Right atrium auricular region (tissue), 2 donors: Measurements from ENCODE around the gene SLC1A7. TPM values are rescaled to one million over a fixed set of nuclear protein-coding genes. Genes with fewer than 3 reads are reported as not detected.

Experiments
- DNase-seq: peaks from one replicate; pipeline ENCODE4 v3.0.0-alpha.2; 2019; ENCODE audit warnings: low spot score
- H3K27ac ChIP-seq, 2 donors: fragments of 200-600 bp; sonication (generic); 1 replicate in 1 of 2; 2 replicates in 1 of 2; pipeline ENCODE4 v1.5.1; 2016 to 2019
- H3K27me3 ChIP-seq, 2 donors: fragments of 200-600 bp; sonication (generic); one replicate each; pipeline versions ENCODE4 v1.5.1 to v1.6.0; 2017 to 2019
- H3K36me3 ChIP-seq: fragments of 200-600 bp; sonication (generic); one replicate; pipeline ENCODE4 v1.5.1; 2016
- H3K4me1 ChIP-seq, 2 donors: fragments of 200-600 bp; sonication (generic); one replicate each; pipeline versions ENCODE4 v1.5.1 to v1.6.0; 2017 to 2019
- H3K4me3 ChIP-seq, 2 donors: fragments of 200-600 bp; sonication (generic); 1 replicate in 1 of 2; 2 replicates in 1 of 2; pipeline ENCODE4 v1.5.1; 2017 to 2019; ENCODE audit warnings: mild to moderate bottlenecking in 1 of 2, moderate library complexity in 1 of 2
- H3K9me3 ChIP-seq, 2 donors: fragments of 200-600 bp; sonication (generic); one replicate each; pipeline ENCODE4 v1.5.1; 2019
- total RNA-seq, 2 donors: library from RNA; depleted of rRNA; stranded (reverse); fragments of >200 nt; gene quantifications; one replicate each; pipeline ENCODE4 v1.1.0, GENCODE V29; 2016
- TF ChIP-seq, protein P1 (sequence below), 2 donors: fragments of 200-600 bp; sonication (generic); IDR thresholded peaks; one replicate each; pipeline ENCODE4 v1.5.1; 2019; ENCODE audit warnings: antibody characterized with exemption in 2 of 2

SLC1A7 gene
- total RNA-seq, 2 donors from 2014 or later = 0.56 to 0.71 TPM

DNA sequence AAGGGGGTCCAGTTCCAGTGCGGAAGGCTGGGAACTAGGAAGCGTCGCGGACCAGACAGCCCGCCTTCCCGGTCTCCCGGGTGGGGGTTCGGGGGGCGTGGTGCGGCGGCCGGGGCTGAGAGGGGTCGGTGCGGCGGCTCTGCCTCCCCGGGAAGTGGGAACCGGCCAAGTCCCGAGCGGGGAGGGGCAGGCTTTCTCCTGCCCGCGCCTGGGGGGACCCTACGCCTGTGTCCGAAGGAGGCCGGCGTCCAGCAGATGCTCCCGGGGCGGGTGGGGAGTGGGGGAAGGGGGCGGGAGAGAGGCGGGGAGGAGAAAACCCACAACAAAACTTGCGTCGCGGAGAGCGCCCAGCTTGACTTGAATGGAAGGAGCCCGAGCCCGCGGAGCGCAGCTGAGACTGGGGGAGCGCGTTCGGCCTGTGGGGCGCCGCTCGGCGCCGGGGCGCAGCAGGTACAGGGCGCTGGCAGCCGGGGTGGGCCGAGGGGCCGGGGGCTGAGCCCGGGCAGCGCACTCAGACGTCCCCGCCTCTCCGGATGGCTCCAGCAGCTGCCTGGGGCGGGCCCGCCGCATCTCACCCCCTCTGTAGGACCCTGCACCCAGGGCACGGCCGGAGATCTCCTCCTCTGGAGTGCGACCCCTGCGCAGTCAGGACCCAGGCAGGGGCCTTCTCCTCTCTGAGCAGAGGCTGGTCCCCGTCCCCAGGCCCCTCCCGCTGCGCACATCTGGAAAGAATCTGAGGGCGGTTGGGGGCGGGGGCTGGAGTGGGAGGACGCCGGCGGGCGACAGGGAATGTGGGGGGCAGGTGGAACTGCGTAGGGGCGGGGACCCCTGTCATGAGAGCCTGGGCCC lies 80.4 kb downstream of the SLC1A7 start, which contains the start of gene PODN:
TSS of gene PODN (plus strand) at position 355 of the 849 bp plus-strand sequence. CDS start 7,643 bp downstream, outside the sequence.
- Histone ChIP-seq H3K36me3 (no peaks in the 10 kb centered on the region), H3K9me3 (no peaks in the 10 kb centered on the region), H3K27me3 (no peaks in the 10 kb centered on the region), H3K4me1 (peaks cover 0 to 53% of the 10 kb centered on the region in 2 donors), H3K27ac (peak within 1 kb of the TSS; percentile 69 to 72), H3K4me3 (peak within 1 kb of the TSS; percentile 63 to 68)
- DNase-seq = peak; percentile 61
- TF ChIP-seq, protein P1, sequence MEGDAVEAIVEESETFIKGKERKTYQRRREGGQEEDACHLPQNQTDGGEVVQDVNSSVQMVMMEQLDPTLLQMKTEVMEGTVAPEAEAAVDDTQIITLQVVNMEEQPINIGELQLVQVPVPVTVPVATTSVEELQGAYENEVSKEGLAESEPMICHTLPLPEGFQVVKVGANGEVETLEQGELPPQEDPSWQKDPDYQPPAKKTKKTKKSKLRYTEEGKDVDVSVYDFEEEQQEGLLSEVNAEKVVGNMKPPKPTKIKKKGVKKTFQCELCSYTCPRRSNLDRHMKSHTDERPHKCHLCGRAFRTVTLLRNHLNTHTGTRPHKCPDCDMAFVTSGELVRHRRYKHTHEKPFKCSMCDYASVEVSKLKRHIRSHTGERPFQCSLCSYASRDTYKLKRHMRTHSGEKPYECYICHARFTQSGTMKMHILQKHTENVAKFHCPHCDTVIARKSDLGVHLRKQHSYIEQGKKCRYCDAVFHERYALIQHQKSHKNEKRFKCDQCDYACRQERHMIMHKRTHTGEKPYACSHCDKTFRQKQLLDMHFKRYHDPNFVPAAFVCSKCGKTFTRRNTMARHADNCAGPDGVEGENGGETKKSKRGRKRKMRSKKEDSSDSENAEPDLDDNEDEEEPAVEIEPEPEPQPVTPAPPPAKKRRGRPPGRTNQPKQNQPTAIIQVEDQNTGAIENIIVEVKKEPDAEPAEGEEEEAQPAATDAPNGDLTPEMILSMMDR (IDR thresholded peaks at IDR 0.05) = no peak

GRCh38 chr1:53061123-53061858 lies 81.1 kb downstream of the SLC1A7 start:
- Histone ChIP-seq H3K4me3 (peak overlapping the region; percentile 63 to 68), H3K36me3 (no peaks in the 10 kb centered on the region), H3K27ac (peak overlapping the region; percentile 69 to 72), H3K4me1 (peaks cover 0 to 48% of the 10 kb centered on the region in 2 donors), H3K9me3 (no peaks in the 10 kb centered on the region), H3K27me3 (no peaks in the 10 kb centered on the region)
- DNase-seq = peak; percentile 71
- TF ChIP-seq, protein P1 (IDR thresholded peaks at IDR 0.05) = no peak

DNA sequence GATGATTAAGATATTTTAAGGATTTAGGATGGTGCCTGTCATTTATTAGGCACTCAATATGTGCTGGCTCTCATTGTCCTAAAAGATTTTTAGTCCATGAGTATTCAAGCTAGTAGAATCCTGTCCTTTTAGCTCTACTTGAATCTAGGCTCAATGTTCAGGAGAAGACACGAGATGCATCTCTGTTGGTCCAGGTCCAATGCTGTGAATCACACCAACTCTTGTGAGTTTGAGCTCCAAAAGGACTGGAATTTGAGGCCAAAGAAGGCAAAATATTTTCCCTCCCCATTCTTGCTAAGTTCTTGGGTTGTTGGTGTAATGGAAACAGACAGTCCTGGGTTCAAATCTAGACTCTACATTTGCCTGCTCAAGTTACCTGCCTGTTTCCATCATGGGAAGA lies 81.9 kb downstream of the SLC1A7 start:
- TF ChIP-seq, protein P1 (IDR thresholded peaks at IDR 0.05) = no peak
- no peaks in the 10 kb centered on the region for H3K9me3 ChIP-seq
- peak overlapping the region; percentile 69 to 72 for H3K27ac ChIP-seq

DNA sequence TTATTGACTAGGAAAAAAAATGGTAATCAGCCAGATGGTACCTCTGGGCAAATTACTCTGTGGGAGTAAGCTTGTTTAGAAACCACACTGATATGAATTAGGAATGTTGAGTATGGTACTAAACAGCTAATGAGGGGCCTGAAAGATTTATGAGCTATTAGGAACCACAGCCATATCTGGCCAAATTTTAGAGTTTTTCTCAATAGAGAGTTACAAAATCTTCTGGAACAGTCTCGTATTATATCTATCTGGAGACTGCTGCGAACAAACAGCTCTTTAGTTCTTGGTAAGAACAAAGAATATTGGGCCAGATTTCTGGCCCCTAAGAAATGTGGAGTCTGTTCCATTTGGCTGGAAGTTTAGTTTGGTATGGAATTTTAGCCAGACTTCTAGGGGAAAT lies 85.3 kb downstream of the SLC1A7 start:
- no peak for DNase-seq
- H3K27ac ChIP-seq = peak overlapping the region; percentile 32 to 55
- no peaks in the 10 kb centered on the region for H3K36me3 ChIP-seq
- no peaks in the 10 kb centered on the region for H3K27me3 ChIP-seq
- no peaks in the 10 kb centered on the region for H3K9me3 ChIP-seq
- peaks cover 0 to 37% of the 10 kb centered on the region in 2 donors for H3K4me1 ChIP-seq
- TF ChIP-seq, protein P1 (IDR thresholded peaks at IDR 0.05) = no peak
- H3K4me3 ChIP-seq = no peak overlapping the region

More for the DNA sequence above, 81.9 kb downstream of the SLC1A7 start:
- H3K4me3 ChIP-seq = no peak overlapping the region
- peaks cover 0 to 46% of the 10 kb centered on the region in 2 donors for H3K4me1 ChIP-seq
- no peaks in the 10 kb centered on the region for H3K36me3 ChIP-seq
- H3K27me3 ChIP-seq = no peaks in the 10 kb centered on the region
- peak; percentile 69 for DNase-seq

GRCh38 chr1:53051676-53052075 lies 90.8 kb downstream of the SLC1A7 start:
- no peaks in the 10 kb centered on the region for H3K9me3 ChIP-seq
- H3K27ac ChIP-seq = no peak overlapping the region
- H3K4me1 ChIP-seq = peaks cover 0 to 40% of the 10 kb centered on the region in 2 donors
- H3K27me3 ChIP-seq = no peaks in the 10 kb centered on the region
- TF ChIP-seq, protein P1 (IDR thresholded peaks at IDR 0.05) = no peak
- no peak for DNase-seq
- no peak overlapping the region for H3K4me3 ChIP-seq
- H3K36me3 ChIP-seq = no peaks in the 10 kb centered on the region
